Measurements from ENCODE around the gene DSE.

Gene DSE

GRCh38 chr6:116411284-116411623 is 40.5 kb downstream of the DSE start:
- H3K4me3 ChIP-seq (ENCODE audit: control insufficient read depth, low read depth, low read length), result no peak overlapping the region
- peak; percentile 79 for DNase-seq (ENCODE audit: low read depth)
- no peak for TF ChIP-seq CTCF (conservative IDR thresholded peaks at IDR 0.05; ENCODE audit: control insufficient read depth, insufficient read depth, low read depth, low read length)

- no peak for TF ChIP-seq CTCF (conservative IDR thresholded peaks at IDR 0.05; ENCODE audit: control insufficient read depth, insufficient read depth, low read depth, low read length)
- DNase-seq (ENCODE audit: low read depth), result peak; percentile 38
- H3K4me3 ChIP-seq (ENCODE audit: control insufficient read depth, low read depth, low read length), result no peak overlapping the region
Observed at GRCh38 chr6:116412270-116412669, 41.5 kb downstream of the DSE start.

- no peak overlapping the region for H3K4me3 ChIP-seq (ENCODE audit: control insufficient read depth, low read depth, low read length)
- TF ChIP-seq CTCF (conservative IDR thresholded peaks at IDR 0.05; ENCODE audit: control insufficient read depth, insufficient read depth, low read depth, low read length), result no peak
- DNase-seq (ENCODE audit: low read depth), result no peak
Observed at GRCh38 chr6:116413357-116413756, 42.6 kb downstream of the DSE start.

- no peak overlapping the region for H3K4me3 ChIP-seq (ENCODE audit: control insufficient read depth, low read depth, low read length)
- TF ChIP-seq CTCF (conservative IDR thresholded peaks at IDR 0.05; ENCODE audit: control insufficient read depth, insufficient read depth, low read depth, low read length), result no peak
- no peak for DNase-seq (ENCODE audit: low read depth)
Observed at GRCh38 chr6:116417661-116418060, 46.9 kb downstream of the DSE start.

GRCh38 chr6:116419069-116419786 is 48.5 kb downstream of the DSE start:
- TF ChIP-seq CTCF (conservative IDR thresholded peaks at IDR 0.05; ENCODE audit: control insufficient read depth, insufficient read depth, low read depth, low read length), result no peak
- H3K4me3 ChIP-seq (ENCODE audit: control insufficient read depth, low read depth, low read length), result no peak overlapping the region
- DNase-seq (ENCODE audit: low read depth), result peak; percentile 64

- no peak for TF ChIP-seq CTCF (conservative IDR thresholded peaks at IDR 0.05; ENCODE audit: control insufficient read depth, insufficient read depth, low read depth, low read length)
- no peak overlapping the region for H3K4me3 ChIP-seq (ENCODE audit: control insufficient read depth, low read depth, low read length)
- no peak for DNase-seq (ENCODE audit: low read depth)
Observed at GRCh38 chr6:116420341-116420740, 49.6 kb downstream of the DSE start.

GRCh38 chr6:116422238-116422637 is 51.5 kb downstream of the DSE start:
- DNase-seq (ENCODE audit: low read depth), result no peak
- no peak overlapping the region for H3K4me3 ChIP-seq (ENCODE audit: control insufficient read depth, low read depth, low read length)
- no peak for TF ChIP-seq CTCF (conservative IDR thresholded peaks at IDR 0.05; ENCODE audit: control insufficient read depth, insufficient read depth, low read depth, low read length)
